GM12864 (cell line): ENCODE measurements around the gene GSN.

Experiments used
- DNase-seq: peaks from one replicate; pipeline ENCODE4 v3.0.0-alpha.2; 2011; ENCODE audit warnings: low read depth
- H3K4me3 ChIP-seq: 2 replicates; pipeline ENCODE4 v1.5.1; 2011; ENCODE audit warnings: mild to moderate bottlenecking, low read depth, low read length, control low read depth
- TF ChIP-seq, protein P1 (sequence below): IDR thresholded peaks from 2 replicates; pipeline ENCODE4 v1.5.1; 2011; ENCODE audit warnings: low read depth, mild to moderate bottlenecking, moderate library complexity, low read length, control low read depth, inconsistent platforms; ENCODE audit errors: missing control alignments

The GSN gene

DNA sequence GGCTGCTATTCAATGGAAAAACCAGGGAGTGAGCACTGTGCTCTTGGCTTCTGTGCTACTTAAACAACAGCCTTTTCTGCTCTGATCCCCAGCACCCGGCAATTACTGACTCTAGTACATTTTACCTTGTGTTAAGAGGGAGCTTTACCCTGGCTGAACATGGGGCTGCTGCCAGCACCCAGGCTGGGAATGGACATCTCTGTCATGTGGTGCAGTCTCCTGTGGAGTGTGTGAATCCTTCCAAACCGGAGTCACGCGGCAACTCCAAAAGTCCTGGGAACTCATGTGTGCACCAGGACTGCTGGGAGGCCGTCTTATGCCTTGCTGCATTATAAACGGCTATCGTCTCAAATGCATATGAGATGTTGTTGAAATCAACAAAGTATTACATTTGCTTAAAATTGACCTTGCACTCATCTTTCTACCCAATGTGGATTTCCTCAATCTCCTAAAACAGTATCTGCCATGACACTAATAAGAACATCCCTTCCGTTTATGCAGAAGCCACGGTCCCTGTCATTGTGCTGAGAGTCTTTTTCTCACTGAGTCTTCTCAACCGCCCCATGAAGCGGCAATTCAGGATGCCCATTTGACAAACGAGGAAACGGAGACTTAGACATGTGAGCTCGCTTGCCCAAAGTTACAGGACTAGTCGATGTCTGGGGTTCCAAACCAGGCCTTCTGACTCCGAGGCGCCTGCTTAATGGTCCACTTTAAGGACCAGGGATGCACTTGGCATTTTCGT is 884 bp upstream of the GSN start:
- H3K4me3 ChIP-seq: peak overlapping the region; percentile 65; the same call in 1 of the 2 replicates
- TF ChIP-seq, protein P1, sequence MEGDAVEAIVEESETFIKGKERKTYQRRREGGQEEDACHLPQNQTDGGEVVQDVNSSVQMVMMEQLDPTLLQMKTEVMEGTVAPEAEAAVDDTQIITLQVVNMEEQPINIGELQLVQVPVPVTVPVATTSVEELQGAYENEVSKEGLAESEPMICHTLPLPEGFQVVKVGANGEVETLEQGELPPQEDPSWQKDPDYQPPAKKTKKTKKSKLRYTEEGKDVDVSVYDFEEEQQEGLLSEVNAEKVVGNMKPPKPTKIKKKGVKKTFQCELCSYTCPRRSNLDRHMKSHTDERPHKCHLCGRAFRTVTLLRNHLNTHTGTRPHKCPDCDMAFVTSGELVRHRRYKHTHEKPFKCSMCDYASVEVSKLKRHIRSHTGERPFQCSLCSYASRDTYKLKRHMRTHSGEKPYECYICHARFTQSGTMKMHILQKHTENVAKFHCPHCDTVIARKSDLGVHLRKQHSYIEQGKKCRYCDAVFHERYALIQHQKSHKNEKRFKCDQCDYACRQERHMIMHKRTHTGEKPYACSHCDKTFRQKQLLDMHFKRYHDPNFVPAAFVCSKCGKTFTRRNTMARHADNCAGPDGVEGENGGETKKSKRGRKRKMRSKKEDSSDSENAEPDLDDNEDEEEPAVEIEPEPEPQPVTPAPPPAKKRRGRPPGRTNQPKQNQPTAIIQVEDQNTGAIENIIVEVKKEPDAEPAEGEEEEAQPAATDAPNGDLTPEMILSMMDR: no peak
- DNase-seq: no peak

DNA sequence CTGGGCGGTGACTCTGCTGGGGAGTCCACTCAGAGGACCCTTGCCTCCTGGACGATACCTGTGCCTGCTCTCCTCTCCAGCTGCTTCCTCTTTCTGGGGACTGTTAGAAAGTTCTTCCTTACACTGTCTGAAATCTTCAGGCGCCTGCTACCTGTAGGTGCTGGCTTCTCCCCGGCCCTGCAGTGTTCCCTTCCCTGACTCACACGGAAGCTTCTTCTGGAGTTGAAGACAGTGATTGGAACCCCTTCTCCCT is 562 bp downstream of the GSN start:
- peak overlapping the region; percentile 65 for H3K4me3 ChIP-seq
- TF ChIP-seq, protein P1: no peak
- no peak for DNase-seq

DNA sequence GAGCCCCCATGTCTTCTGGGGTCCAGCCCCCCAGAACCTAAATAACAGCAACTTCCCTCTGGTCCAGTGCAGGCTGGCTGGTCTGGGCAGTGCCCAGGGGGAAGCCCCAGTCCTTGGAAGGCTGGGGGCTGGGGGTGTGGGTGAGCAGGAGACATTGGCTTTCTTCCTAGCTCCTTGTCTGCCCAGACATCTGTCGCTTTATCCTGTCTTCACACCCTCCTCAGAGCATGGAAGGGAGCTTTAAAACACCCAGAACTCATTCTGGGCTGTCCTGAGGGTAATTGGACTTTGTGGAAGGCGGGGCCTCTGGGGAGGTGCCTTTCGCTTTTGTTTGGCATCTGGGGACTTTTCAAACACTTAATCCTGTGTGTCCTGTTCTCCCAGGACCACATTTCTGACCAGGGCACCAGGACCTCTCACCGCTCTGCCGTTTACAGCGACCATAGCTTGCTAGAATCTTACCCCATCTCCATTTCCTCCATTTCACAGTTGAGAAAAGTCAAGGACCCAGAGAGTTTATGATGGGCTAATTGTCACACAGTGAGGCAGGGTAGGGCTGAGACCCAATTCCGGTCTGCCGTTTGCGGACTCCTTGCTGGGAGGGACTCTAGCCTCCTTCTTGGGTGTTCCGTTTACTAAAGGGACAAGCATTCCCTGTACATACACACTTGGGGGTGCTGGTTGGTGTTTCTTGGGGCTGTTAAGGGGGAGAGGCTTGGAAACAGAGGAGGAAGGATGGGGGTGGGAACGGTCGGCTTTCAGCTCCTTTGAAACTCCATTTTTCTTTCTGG is 1.1 kb downstream of the GSN start:
- DNase-seq: no peak
- TF ChIP-seq, protein P1: no peak
- no peak overlapping the region; the same call in 1 of the 2 replicates for H3K4me3 ChIP-seq

DNA sequence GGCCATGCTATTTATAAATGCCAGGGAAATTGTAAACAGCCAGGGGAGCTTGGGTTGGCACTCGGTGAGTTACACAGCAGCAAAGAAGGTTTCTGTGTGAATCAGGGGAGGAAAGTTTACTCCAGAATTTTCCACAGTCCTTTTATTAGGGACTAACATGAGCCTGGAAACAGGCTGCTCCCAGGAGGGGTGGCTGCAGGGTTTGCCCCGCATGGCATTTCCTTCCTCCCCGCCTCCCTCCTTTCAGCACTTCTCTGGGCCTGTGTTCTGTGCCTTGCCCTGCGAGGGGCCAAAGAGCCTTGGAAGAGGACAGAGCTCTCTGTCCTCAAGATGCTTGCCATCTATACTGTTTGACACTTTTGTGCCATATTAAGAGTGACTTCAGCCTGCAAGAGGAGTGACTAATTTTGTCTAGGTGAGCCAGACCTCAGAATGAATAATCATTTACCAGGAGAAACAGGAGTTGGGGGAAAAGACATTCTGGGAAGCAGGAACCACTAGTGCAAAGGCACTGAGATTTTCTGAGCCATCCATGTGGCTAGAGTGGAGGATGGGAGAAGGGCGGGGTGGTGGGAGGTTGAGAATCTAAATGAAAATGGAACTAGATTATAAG is 1.8 kb downstream of the GSN start:
- no peak for DNase-seq
- H3K4me3 ChIP-seq: no peak overlapping the region
- TF ChIP-seq, protein P1: no peak

DNA sequence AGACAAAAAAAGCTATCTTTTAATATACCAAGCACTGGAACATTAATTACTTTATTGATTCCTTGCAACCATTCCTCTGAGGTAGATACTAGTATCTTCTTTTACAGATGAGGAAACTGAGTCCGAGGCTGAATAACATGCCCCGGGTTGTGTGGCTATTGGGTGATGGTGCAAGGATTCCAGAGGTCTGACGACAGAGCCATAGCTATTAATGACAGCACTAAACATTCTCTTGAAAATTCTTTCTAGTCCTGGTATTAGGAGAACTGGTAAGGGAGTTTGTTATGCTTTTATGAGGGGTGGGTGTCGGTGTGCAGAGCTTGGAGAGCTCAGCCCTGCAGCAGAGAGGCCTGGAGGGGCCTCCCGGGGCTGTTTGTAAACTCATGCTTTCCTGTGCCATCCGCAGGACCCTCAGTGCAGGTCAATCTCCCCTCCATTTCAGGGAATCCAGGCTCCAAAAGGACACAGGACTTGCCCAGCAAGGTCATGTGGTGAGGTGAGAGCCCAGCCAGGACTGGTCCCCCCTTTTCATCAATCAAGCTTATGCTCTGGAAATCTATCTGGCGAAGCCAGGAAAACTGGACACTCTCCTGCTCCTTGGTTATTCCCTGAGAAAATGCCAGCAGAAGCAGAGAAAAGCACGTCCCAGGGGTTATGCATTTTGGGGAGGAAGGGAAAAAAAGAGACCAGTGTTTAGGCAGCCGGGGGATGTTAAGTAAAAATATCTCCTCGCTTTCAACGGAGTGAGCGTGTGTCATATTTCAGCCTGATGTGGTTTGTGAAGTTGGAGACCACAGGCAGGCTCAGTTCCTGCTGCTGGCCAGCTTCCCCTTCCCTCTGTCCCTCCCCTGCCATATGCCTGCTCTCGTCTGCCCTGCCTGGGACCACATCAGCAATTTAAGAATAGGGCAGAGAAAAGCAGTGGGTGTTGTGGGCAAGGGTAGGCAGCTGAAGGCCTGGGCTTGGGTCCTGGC is 3.7 kb downstream of the GSN start:
- DNase-seq: no peak
- TF ChIP-seq, protein P1: no peak
- no peak overlapping the region for H3K4me3 ChIP-seq

DNA sequence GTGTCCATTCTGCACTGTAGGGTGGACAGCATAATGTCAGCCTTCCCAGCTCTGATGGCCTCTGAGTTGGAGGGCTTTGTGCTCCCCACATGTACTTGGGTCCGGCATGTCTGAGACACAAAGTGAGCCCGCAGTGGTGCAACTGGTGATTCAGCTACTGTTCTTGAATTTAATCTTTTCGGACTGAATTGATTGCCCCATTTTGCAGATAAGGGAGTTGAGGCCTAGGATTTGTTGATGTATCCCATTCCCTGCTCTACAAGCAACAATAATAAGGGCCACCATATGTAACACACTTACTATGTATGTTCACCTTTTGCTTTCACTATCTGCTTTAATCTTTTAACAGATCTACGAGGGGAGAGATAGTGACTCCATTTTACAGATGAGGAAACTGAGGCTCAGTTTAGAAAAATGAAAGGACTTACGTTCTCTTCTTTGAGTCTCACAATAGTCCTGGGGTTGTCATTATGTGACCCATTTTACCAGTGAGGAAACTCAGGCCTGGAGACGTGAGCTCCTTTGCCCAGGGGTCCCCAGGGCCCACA is 4.5 kb downstream of the GSN start:
- TF ChIP-seq, protein P1: no peak
- no peak overlapping the region for H3K4me3 ChIP-seq
- no peak for DNase-seq
